Effector memory CD4-positive, alpha-beta T cell (primary cell): ENCODE measurements around the gene GTSF1L.

ENCODE experiments used
- DNase-seq, 3 donors: peaks; one replicate each; pipeline ENCODE4 v3.0.0-alpha.2; 2020
- H3K27ac ChIP-seq: 2 replicates; pipeline ENCODE4 v1.7.0; 2013; ENCODE audit warnings: mild to moderate bottlenecking, low read length, moderate library complexity; ENCODE audit not compliant: insufficient read depth, poor library complexity, severe bottlenecking
- H3K27me3 ChIP-seq: replicated peaks from 2 replicates; pipeline ENCODE4 v1.7.0; 2013; ENCODE audit warnings: mild to moderate bottlenecking, low read length; ENCODE audit not compliant: insufficient read depth, control insufficient read depth, poor library complexity, severe bottlenecking
- H3K36me3 ChIP-seq: 2 replicates; pipeline ENCODE4 v1.7.0; 2013; ENCODE audit warnings: mild to moderate bottlenecking, low read length, moderate library complexity; ENCODE audit not compliant: control insufficient read depth, insufficient read depth
- H3K4me1 ChIP-seq: 2 replicates; pipeline ENCODE4 v1.7.0; 2013; ENCODE audit warnings: low read length, mild to moderate bottlenecking; ENCODE audit not compliant: control insufficient read depth, insufficient read depth, poor library complexity, severe bottlenecking
- H3K4me3 ChIP-seq: 2 replicates; pipeline ENCODE4 v1.7.0; 2013; ENCODE audit warnings: low read length, low read depth, mild to moderate bottlenecking; ENCODE audit not compliant: insufficient read depth, poor library complexity, severe bottlenecking
- H3K9me3 ChIP-seq: 2 replicates; pipeline ENCODE4 v1.7.0; 2013; ENCODE audit warnings: mild to moderate bottlenecking, low read length, moderate library complexity; ENCODE audit not compliant: control insufficient read depth
- total RNA-seq, 3 donors: gene quantifications; one replicate each; lab custom pipeline; 2026; lab: John Stamatoyannopoulos, UW

GTSF1L gene
- 0 to 0.35 (median 0) reads per million in 3 donors for total RNA-seq

GRCh38 chr20:43726811-43727338 lies at the start of gene GTSF1L:
Gene GTSF1L (minus strand): TSS chr20:43727002. CDS start chr20:43726694, 308 bp downstream.
- Histone ChIP-seq H3K4me3 (no peak within 1 kb of the TSS), H3K9me3 (no peaks in the 10 kb centered on the region), H3K27ac (no peak within 1 kb of the TSS), H3K4me1 (peaks cover 2% of the 10 kb centered on the region), H3K27me3 (no peaks in the 10 kb centered on the region), H3K36me3 (no peaks in the 10 kb centered on the region)
- DNase-seq: no peak

DNA sequence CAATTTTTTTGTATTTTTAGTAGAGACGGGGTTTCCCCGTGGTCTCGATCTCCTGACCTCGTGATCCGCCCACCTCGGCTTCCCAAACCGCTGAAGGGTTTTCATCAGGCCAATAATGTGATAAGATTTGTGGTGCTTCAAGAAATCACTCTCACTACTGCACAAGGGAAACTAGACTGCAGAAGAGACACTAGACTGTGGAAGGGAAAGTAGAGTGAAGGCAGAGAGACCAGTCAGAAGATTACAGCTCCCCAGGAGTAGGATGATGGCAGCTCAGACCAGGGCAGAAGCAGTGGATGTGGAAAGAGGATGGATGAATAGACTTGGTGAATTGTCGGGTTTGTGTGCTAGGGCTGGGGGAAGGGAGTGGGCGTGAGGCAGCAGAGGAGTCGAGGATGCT lies 48.0 kb upstream of the GTSF1L start:
- Histone ChIP-seq H3K36me3 (no peaks in the 10 kb centered on the region), H3K9me3 (peaks cover 8% of the 10 kb centered on the region), H3K4me1 (no peaks in the 10 kb centered on the region), H3K27ac (no peak overlapping the region), H3K27me3 (peaks cover 3% of the 10 kb centered on the region), H3K4me3 (no peak overlapping the region)
- no peak for DNase-seq

DNA sequence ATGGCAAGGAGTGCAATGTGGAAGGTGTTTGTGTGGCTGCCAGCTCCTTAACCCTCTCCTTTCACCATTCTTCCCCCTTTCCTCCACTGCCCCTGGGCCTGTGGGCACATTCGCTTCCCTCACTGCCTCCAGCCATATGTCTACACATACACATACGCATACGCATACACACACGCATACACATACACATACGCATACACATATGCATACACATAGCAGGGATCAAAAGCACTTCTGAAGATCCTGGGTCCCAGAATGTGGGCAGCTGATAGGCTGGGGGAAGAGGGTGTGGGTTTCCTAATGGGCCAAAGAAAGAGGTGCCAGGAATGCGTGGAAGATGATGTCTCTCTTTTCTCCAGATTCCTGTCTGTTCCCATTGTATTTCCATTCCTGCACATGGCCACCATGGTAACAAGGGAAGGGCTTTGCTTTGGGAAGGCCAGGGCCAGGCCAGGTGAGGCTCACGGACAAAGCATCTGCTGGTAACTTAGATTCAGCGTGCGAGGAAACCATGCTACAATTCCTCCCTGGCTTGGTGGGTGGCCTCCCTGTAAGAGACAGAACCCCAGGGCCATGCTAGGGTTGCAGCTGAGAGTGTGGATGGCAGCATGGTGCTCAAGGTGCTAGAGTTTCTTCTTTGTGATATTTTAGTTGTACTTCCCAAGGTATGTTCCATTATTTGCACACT lies 44.8 kb upstream of the GTSF1L start:
- Histone ChIP-seq H3K4me1 (no peaks in the 10 kb centered on the region), H3K27me3 (peaks cover 3% of the 10 kb centered on the region), H3K27ac (no peak overlapping the region), H3K9me3 (no peaks in the 10 kb centered on the region), H3K4me3 (no peak overlapping the region), H3K36me3 (no peaks in the 10 kb centered on the region)
- DNase-seq: no peak

- peaks cover 3% of the 10 kb centered on the region for H3K27me3 ChIP-seq
Observed at GRCh38 chr20:43770342-43770741, 43.5 kb upstream of the GTSF1L start.

GRCh38 chr20:43767686-43768474 lies 41.1 kb upstream of the GTSF1L start:
- peaks cover 3% of the 10 kb centered on the region for H3K27me3 ChIP-seq
- no peak overlapping the region for H3K27ac ChIP-seq
- H3K36me3 ChIP-seq: no peaks in the 10 kb centered on the region
- H3K4me3 ChIP-seq: no peak overlapping the region
- no peak for DNase-seq
- H3K4me1 ChIP-seq: no peaks in the 10 kb centered on the region
- H3K9me3 ChIP-seq: no peaks in the 10 kb centered on the region

More at GRCh38 chr20:43770342-43770741, 43.5 kb upstream of the GTSF1L start:
- Histone ChIP-seq H3K36me3 (no peaks in the 10 kb centered on the region), H3K4me1 (no peaks in the 10 kb centered on the region), H3K27ac (no peak overlapping the region), H3K4me3 (no peak overlapping the region), H3K9me3 (no peaks in the 10 kb centered on the region)
- DNase-seq: no peak

DNA sequence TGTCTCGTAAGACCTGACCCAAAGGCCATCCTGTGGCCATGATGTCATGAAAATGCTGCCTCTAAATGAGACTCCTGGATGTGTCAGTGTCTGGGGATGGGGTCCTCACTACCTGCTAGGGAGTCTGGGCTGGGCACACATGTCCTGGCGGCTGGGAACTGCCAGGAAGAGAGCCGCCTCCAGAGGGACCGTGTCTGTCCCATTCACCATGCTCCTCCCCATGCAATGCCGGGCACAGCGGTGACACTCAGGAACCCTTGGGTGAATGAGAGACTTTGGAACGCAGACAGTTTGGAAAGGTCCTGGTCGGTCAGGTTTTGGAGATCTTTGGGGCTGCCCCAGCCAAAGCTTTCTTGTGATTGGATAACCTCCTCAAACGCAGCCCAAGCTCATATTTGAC lies 40.1 kb upstream of the GTSF1L start:
- Histone ChIP-seq H3K4me3 (no peak overlapping the region), H3K4me1 (no peaks in the 10 kb centered on the region), H3K27me3 (peaks cover 3% of the 10 kb centered on the region), H3K27ac (no peak overlapping the region), H3K9me3 (no peaks in the 10 kb centered on the region), H3K36me3 (no peaks in the 10 kb centered on the region)
- no peak for DNase-seq

DNA sequence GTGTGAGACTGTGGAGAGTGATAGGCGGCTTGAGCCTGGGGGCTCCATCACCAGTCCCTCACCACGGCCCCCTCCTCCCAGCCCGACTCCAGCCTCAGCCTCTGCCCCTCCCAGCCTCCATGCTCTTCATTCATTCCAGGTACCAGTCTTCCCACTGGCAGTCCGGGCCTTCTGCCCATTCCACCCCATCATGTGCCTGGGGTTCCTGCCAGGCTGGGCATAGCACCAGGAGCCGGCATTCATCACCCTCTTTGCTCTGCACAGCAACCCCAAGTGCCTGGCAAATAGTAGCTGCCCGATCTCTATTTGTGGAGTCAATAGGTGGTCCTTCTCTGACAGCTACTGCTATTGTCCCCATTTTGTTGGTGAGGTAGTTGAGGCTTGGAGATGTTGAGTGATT lies 39.6 kb upstream of the GTSF1L start:
- Histone ChIP-seq H3K27ac (no peak overlapping the region), H3K4me1 (no peaks in the 10 kb centered on the region), H3K9me3 (no peaks in the 10 kb centered on the region), H3K36me3 (no peaks in the 10 kb centered on the region), H3K27me3 (peaks cover 3% of the 10 kb centered on the region), H3K4me3 (no peak overlapping the region)
- DNase-seq: no peak

GRCh38 chr20:43765916-43766315 lies 39.1 kb upstream of the GTSF1L start:
- Histone ChIP-seq H3K9me3 (no peaks in the 10 kb centered on the region), H3K36me3 (no peaks in the 10 kb centered on the region), H3K27me3 (no peaks in the 10 kb centered on the region), H3K4me1 (no peaks in the 10 kb centered on the region), H3K4me3 (no peak overlapping the region), H3K27ac (no peak overlapping the region)
- no peak for DNase-seq

DNA sequence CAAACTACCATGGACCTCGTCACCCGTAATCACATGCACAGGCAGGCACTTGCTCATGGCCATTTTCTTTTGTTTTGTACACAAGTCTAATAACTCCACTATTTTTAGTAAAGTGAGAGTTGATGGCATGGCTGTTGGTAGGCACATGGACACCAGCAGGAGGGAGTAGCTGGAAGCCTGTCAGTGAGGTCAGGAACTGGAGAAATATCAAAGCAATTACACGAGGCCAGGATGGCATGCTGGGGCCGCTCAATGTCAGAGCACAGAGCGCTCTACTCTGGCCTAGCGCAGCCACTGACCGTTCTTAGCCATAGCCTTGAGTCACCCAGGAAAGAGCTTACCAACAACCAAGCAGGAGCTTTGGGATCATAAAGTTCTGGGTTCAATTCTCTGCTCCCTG lies 36.1 kb upstream of the GTSF1L start:
- Histone ChIP-seq H3K4me3 (no peak overlapping the region), H3K36me3 (no peaks in the 10 kb centered on the region), H3K9me3 (no peaks in the 10 kb centered on the region), H3K4me1 (no peaks in the 10 kb centered on the region), H3K27ac (no peak overlapping the region), H3K27me3 (no peaks in the 10 kb centered on the region)
- no peak for DNase-seq
